ENCODE data around the gene B3GALT6. TPM values are rescaled to one million over a fixed set of nuclear protein-coding genes. Genes with fewer than 3 reads are reported as not detected.

Gene B3GALT6
- total RNA-seq, 1 experiment from 2014 or later: 20.0 TPM

- ATAC-seq (peak; percentile 79), DNase-seq (ENCODE audit: low spot score) (peak; percentile 69)
- Mint-ChIP-seq H3K36me3 (peaks cover 42% of the 10 kb centered on the region), H3K27ac (no peak overlapping the region), H3K4me3 (no peak overlapping the region), H3K27me3 (ENCODE audit: low read depth) (no peaks in the 10 kb centered on the region), H3K9me3 (no peaks in the 10 kb centered on the region), H3K4me1 (0 out of 2 replicates have a peak, but pooled peaks cover under 1% of the 10 kb centered on the region)
- TF ChIP-seq MAX (CRISPR knock-in tag; IDR thresholded peaks at IDR 0.05): 0 out of 2 replicates have a peak, but pooled peaks have one; percentile 35
- no peak for TF ChIP-seq GRHL2 (CRISPR knock-in tag; IDR thresholded peaks at IDR 0.05; ENCODE audit: insufficient replicate concordance, severe bottlenecking)
- TF ChIP-seq NR2C2 (CRISPR knock-in tag; IDR thresholded peaks at IDR 0.05): no peak
- 0 out of 2 replicates have a peak, but pooled peaks have one; percentile 16 for TF ChIP-seq E2F5 (CRISPR knock-in tag; IDR thresholded peaks at IDR 0.05)
- POLR2A ChIA-PET: no interaction called here
- CTCF ChIA-PET: interaction anchor here (0.9 to 2.0 kb wide), 3 partner anchors 9 to 84 kb away, joined by 3 to 6 read pairs (median 5); partner anchors contain the start of gene UBE2J2
Measured at GRCh38 chr1:1264868-1265272, 32.8 kb downstream of the B3GALT6 start.

GRCh38 chr1:1267488-1268283 lies 35.6 kb downstream of the B3GALT6 start:
- peaks cover 26% of the 10 kb centered on the region for H3K36me3 Mint-ChIP-seq
- H3K4me3 Mint-ChIP-seq: no peak overlapping the region

More at GRCh38 chr1:1267488-1268283, 35.6 kb downstream of the B3GALT6 start:
- ATAC-seq (no peak), DNase-seq (ENCODE audit: low spot score) (no peak)
- no peak for TF ChIP-seq ATF6 (CRISPR knock-in tag; IDR thresholded peaks at IDR 0.05)
- TF ChIP-seq TP53 (CRISPR knock-in tag; IDR thresholded peaks at IDR 0.05): no peak
- TF ChIP-seq JAZF1 (CRISPR knock-in tag; IDR thresholded peaks at IDR 0.05): no peak
- no peak for TF ChIP-seq E2F5 (CRISPR knock-in tag; IDR thresholded peaks at IDR 0.05)
- TF ChIP-seq ZSCAN18 (CRISPR knock-in tag; IDR thresholded peaks at IDR 0.05): no peak
- no peak for TF ChIP-seq NR3C1 (CRISPR knock-in tag; conservative IDR thresholded peaks at IDR 0.05; ENCODE audit: low read depth)
- no peak for TF ChIP-seq AR (CRISPR knock-in tag; IDR thresholded peaks at IDR 0.05)
- no peak for TF ChIP-seq IRF2 (CRISPR knock-in tag; IDR thresholded peaks at IDR 0.05; ENCODE audit: borderline replicate concordance, low read depth)
- no peak for TF ChIP-seq ZNF263 (CRISPR knock-in tag; IDR thresholded peaks at IDR 0.05; ENCODE audit: low read depth)
- no peak for TF ChIP-seq GRHL2 (CRISPR knock-in tag; IDR thresholded peaks at IDR 0.05; ENCODE audit: insufficient replicate concordance, severe bottlenecking)
- no peak for TF ChIP-seq E2F1 (CRISPR knock-in tag; IDR thresholded peaks at IDR 0.05)
- no peak for TF ChIP-seq NFATC4 (CRISPR knock-in tag; IDR thresholded peaks at IDR 0.05)
- no peak for TF ChIP-seq NR1H2 (CRISPR knock-in tag; IDR thresholded peaks at IDR 0.05)
- TF ChIP-seq RELA (CRISPR knock-in tag; IDR thresholded peaks at IDR 0.05; ENCODE audit: borderline replicate concordance): no peak
- no peak for TF ChIP-seq ZNF219 (CRISPR knock-in tag; IDR thresholded peaks at IDR 0.05; ENCODE audit: borderline replicate concordance)
- no peak for TF ChIP-seq MYBL2 (CRISPR knock-in tag; IDR thresholded peaks at IDR 0.05)
- no peak for TF ChIP-seq FOXK1 (CRISPR knock-in tag; IDR thresholded peaks at IDR 0.05)
- no peak for TF ChIP-seq SMAD4 (CRISPR knock-in tag; IDR thresholded peaks at IDR 0.05)
- ChIA-PET POLR2A (interaction anchor here (0.6 kb wide), 1 partner anchor 20 kb away, joined by 4 read pairs; no protein-coding TSS in a partner anchor), CTCF (interaction anchor here (0.8 kb wide), 1 partner anchor 28 kb away, joined by 3 read pairs; no protein-coding TSS in a partner anchor)
- Mint-ChIP-seq H3K27me3 (ENCODE audit: low read depth) (no peaks in the 10 kb centered on the region), H3K9me3 (no peaks in the 10 kb centered on the region), H3K27ac (no peak overlapping the region), H3K4me1 (peaks cover 18% of the 10 kb centered on the region)

Measured in WTC11 (cell line).